Measurements from ENCODE around the gene CCDC127.
A peak's percentile ranks its signal among the peaks of the same experiment; 100 is the strongest.
"Not testable (repeated sequence)": the region's sequence is repeated elsewhere in the genome, so short reads cannot be mapped to it uniquely, and the experiment has no call there.

Gene CCDC127

DNA sequence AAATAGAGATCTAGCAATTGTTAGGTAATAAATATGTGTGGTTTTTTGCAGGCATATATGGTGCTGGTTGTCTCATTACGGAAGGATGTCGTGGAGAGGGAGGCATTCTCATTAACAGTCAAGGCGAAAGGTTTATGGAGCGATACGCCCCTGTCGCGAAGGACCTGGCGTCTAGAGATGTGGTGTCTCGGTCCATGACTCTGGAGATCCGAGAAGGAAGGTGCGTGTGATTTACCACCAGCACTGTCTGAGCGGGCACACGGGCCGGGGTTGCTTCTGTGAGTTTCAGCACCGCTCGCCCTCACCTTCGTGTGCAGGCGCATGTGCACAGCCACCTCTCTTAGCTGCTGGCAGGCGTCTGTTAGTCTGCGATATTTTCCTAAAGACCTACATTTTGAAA, 15.5 kb upstream of the CCDC127 start:
- not testable (repeated sequence) for DNase-seq (ENCODE audit: low read depth, low spot score)

DNA sequence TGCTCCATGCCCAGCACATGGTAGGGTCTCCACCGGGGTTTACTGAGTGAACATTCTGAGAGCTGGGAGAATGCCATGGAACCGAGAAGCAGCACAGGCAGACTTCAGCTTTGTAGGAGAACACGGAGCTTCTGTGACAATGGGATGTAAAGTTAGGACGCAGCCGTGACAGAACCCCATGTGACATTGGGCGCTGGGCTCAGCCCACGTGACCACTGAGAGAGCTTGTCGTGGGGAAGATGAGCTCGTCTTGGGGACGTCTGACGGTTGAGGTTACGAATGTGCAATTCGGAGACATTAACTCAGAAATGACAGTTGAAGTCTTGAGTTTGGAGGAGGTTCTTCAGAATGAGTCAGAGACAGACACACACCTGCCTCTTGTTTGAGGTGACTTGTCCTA, 13.7 kb upstream of the CCDC127 start:
- no peak for DNase-seq (ENCODE audit: low read depth, low spot score)

DNA sequence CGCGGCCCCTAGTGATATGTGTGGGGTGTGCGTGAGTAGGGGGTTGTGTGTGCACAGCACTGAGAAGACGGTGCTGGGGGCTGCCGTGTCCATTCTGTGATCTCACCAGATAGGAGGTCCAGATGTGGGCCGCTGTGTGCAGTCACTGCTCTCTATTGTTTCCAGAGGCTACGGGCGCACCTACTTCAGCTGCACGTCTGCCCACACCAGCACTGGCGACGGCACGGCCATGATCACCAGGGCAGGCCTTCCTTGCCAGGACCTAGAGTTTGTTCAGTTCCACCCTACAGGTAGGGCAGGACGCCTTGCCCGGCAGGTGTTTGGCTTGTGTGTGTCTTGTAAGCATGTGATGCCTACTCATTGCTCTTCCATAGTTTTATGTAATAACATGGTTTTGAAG, 12.8 kb upstream of the CCDC127 start:
- no peak for DNase-seq (ENCODE audit: low read depth, low spot score)

DNA sequence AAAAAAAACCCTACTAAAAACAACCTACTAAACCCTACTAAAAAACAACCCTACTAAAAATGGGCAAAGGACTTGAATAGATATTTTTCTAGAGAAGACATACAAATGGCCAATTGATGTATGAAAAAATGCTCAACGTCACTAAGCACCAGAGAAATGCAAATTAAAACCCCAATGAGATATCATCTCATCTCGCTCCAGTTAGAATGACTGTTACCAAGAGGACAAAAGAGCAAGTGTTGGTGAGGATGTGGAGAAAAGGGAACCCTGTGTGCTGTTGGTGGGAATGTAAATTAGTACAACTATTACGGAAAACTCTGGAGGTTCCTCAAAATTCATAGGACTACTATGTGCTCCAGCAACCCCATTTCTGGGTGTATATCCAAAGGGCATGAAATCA, 10.9 kb upstream of the CCDC127 start:
- no peak for DNase-seq (ENCODE audit: low read depth, low spot score)

DNA sequence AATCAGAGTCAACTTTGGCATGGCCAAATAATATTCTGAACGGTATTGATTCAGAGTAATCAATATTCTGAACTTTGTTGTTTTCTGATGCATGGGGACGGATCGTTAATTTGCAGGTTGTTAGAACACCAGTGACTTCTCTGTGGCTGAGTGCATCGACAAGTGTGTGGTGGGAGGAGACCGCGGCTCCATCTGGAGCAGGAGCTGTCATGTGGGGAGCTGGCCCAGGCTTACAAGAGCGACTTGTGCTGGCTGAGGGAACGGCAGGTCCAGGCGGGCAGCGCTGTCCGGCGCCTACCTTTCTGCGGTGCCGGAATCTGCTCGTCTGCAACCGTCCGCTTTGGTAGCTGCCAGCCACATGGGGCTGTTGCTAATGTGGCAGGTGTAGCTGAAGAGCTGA, 9.4 kb upstream of the CCDC127 start:
- not testable (repeated sequence) for DNase-seq (ENCODE audit: low read depth, low spot score)

DNA sequence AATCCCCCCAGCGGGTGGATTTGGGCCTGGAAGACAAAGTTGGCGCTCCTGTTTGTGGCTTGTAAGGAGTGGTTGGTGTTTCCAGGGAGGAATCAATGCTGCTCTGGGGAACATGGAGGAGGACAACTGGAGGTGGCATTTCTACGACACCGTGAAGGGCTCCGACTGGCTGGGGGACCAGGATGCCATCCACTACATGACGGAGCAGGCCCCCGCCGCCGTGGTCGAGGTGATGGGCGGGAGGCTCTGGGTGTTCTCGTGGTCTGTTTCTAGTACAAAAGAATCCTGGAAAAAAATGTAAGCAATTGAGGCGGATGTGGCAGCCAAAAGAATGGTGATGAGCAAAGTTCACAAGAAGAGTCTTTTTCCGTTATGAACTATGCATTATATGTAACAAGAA, 7.4 kb upstream of the CCDC127 start:
- DNase-seq (ENCODE audit: low read depth, low spot score) = no peak

DNA sequence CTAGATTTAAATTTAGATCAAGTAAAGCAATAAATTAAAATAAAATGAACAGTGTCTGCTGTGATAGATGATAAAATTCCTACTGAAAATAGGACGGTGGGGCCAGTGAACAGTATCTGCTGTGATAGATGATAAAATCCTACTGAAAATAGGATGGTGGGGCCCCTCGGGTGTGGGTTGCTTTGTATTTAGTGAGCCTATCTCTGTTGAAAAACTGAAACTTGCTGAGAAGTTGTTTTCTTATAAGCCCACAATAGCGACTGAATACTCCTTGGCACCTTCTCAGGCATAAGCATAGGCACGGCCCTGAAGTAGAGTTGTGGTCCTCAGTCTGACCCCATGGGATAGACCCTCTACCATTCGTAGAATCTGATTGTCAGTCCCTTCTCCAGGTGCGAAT, 5.8 kb upstream of the CCDC127 start:
- no peak for DNase-seq (ENCODE audit: low read depth, low spot score)

DNA sequence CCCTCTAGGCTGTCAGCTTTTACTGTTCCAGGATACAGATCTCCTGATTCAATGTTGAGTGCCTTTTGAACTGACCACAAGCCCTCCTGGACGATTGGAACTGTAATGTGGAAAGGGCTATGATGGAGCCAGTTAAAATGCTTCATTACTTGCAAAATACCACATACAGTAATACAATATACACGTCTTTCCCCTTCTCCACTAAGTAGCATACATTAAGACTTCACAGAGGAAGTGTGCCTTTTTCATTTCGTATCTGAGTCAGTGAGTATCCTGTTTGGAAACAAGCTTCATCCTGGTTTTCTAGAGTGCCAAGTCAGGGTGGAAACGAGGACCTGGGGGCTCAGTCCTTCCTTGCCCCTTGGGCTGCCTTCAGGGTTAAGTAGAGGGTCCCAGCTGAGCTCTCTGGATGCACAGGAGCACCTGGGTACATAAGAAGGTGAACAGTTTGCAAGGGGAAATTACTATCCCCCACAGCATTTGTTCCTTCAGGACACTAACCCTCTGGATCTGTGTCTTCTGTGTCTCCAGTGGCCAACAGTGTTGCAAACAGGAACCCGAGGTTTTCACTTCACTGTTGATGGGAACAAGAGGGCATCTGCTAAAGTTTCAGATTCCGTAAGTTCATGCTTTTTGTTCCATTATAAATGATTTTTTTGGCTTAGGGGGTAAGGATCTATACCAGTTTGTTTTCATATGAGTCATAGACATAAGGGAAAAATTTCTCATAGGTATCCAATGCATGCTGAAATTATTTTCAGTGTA, 5.2 kb upstream of the CCDC127 start:
- DNase-seq (ENCODE audit: low read depth, low spot score) = not testable (repeated sequence)

DNA sequence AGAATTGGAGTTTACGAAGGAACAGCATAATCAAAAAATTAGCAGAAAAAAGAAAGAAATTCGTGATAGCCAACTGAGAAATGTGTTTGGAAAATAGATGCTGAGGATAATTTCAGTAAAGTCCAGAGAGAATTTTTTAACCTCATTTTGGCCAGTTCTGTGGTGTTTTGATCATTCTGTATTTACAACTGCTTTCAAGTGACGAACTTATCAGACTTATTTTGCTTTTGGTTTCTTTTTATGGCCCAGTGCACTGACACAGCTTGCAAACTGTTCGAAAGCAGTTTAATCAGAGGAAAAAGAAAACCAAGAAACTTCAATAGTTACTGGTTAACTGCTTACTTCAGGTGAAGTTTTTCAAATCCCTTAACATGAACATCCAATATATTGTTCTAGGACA, 2.0 kb upstream of the CCDC127 start:
- no peak for DNase-seq (ENCODE audit: low read depth, low spot score)

DNA sequence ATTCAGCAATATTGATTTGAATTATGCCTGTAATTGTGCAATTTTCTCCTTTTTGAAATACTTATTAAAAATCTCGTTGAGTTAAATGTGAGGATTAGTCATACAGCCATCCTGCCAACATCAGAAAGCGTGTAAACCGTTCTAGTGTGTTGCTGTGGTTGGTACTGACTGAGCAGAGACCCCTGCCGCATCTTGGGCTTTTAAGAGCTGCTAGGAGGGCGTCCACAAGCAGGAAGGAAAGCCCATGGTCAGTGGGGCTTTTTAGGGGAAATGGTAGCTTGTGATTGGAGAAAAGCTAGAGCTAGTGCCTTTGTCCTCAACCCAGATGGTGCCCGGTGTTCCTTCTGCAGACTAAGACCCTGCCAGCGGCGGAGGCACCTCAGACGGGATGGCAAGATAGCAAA, 1.5 kb upstream of the CCDC127 start:
- DNase-seq (ENCODE audit: low read depth, low spot score) = peak; percentile 51

DNA sequence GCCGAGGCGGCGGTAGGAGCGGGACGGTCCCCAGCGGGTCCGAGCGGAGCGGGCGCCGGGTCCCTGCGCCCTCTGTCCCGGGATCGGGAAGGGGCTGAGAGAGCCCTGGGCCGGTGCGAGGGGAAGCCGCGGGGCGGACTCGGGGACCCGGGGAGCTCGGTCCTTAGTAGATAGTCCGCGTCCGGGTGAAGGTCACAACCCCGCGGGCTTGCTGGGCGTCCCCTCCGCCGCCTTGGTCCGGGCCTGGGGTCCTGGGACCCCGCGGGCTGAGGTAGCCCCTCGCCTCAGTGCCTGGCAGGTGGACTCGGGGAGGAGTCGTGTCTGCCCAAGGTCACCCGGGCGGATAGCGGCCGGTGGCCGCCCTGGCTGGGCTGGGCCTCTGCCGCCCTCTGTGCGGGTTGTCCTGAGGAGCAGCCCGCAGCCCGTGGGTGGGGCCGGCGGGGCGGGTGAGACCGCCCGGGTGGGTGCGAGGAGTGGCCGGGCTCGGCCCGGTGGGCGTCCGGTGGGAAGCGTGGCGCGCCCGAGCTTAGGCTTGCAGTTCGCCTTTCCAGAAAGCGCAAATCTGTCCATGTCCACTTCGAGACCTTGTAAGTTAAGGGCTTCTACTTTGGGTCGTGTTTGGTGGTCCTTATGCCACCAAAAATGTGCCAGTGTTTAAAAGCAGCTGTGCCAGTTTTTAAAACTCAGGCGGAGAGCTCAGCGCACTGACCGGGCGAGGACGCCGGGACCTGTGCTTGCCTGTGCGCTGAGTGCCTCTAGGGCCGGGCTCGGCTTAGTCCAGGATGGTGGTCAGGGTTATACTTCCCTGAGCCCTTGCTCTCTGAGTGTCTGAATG, 721 bp upstream of the CCDC127 start:
- DNase-seq (ENCODE audit: low read depth, low spot score) = peak; percentile 53

DNA sequence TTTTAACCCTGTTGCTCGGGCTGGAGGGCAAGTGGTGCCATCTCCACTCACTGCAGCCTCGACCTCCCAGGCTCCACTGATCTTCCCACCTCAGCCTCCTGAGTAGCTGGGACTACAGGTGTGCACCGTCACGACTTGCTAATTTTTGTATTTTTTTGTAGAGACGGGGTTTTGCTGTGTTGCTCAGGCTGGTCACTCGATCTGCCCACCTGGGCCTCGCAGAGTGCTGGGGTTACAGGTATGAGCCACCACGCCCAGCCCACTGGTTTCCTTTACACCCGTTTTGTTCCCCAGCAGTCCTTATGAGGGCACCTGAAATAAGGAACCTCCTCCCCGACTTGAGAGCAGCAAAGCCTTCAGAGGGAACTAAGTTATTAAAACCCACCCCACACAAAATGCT, 1.9 kb downstream of the CCDC127 start:
- DNase-seq (ENCODE audit: low read depth, low spot score) = not testable (repeated sequence)

DNA sequence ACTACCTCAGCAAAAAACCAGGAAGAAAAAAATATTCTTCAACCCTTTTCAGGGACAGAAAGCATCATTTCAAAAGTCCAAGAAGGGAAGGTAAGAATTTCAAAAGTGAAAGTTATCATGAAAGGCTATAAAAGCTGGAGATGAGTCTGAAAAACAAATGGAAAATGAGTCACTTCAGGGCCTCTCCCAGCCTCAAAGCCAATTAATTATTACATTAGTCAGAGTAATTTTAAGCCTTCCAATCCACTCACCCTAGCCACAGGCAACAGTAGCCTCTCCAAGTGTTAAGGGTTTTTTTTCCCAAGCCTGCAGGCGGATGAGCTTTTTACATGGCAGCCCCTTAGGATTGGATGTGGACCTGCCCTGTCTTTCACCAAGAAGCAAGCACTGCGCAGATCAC, 2.7 kb downstream of the CCDC127 start:
- not testable (repeated sequence) for DNase-seq (ENCODE audit: low read depth, low spot score)

DNA sequence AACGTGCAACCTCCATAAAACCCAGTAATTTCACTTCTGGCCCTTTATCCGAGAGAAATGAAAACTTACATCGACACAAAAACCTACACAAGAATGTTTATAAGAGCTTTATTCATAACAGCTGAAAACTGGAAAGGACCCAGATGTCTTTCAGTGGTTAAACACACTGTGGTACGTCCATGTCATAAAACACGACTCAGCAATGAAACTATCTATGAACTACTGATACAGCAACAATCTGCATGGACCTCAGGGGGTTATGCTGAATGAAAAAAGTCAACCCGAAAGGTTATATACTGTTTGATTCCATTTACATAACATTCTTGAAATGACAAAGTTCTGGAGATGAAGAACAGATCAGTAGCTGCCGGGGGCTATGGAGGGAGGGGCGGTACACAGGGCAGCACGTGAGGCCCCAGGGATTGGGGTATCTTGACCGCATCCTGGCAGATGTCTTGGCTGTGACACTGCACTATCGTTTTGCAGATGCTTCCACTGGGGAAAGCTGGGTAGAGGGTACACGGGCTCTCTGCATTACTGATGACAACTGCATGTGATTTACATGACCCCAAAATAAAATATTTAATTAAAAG, 4.1 kb downstream of the CCDC127 start:
- DNase-seq (ENCODE audit: low read depth, low spot score) = no peak

DNA sequence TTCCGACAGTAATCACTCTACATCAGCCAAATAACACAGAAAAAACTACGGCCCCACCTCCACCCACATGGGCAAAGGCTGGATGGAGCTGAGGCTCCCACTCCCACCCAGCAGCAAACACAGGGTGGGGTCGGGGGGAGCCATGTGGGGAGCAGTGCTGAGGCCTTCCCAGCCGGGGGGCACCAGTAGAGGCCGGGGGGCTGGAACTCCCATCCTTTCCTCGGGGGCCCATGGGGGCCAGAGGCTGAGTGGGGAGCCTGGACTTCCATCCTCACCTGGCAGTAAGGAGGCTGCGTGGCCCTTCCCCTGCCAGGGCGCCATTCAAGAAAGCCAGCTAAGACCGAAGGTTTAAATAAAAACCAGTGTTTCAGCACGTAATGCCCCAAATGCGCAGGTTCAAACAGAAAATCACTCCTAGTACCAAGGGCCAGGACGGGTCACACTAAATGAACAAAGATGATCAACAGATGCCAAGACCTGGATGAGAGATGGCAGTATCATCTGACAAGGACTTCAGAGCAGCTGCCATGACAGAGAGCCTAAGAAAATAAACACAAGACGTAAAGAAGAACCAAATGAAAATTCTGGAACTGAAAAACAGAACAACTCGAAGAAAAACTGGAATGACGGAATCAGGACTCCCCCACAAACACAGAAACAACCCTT, 9.4 kb downstream of the CCDC127 start:
- no peak for DNase-seq (ENCODE audit: low read depth, low spot score)

DNA sequence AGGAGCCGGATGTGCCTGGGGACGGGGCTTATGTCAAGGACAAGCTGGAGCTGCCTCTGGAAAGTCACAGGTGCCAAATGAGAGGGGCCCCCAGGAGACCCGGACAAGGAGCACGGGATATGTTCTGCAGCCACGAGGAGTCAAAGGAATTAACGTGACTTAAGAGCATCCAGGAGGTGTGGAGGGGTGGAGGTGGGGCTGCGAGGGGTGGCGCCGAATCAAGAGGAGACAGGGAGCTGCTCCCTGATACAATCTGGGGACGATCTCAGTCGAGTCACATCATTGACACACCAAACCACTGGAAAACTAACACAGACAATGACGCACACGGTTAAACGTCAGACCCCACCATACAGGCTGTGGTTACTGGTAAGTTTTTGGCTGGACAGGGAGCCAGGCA, 10.4 kb downstream of the CCDC127 start:
- DNase-seq (ENCODE audit: low read depth, low spot score) = no peak

DNA sequence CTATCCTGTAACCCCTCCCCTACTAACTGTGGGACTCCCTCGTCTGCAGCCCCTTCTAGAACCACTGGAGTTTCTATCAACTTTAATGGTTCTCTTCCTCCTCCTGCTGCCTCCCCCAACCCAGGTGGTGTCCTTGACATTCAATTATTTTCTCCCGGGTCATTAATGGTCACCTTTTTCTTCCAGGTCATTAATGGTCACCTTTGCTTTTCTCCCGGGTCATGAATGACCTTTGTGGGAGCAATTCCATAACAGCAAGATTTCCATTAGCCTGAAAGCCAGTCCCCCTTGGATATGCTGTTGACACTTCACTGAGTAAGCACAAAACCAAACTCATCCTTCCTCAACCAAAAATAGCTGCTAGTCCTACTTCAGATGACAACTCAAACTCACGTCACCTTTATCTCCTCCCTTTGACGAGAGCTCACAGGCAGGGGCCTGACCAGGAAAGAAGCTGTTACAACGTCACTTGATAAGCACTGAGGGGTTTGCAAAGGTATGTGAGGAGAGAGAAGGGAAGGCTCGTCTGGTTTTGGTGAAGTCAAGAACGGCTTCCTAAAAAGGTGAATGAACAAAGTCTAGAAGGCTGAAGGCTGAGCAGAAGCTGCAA, 10.9 kb downstream of the CCDC127 start:
- DNase-seq (ENCODE audit: low read depth, low spot score) = no peak

DNA sequence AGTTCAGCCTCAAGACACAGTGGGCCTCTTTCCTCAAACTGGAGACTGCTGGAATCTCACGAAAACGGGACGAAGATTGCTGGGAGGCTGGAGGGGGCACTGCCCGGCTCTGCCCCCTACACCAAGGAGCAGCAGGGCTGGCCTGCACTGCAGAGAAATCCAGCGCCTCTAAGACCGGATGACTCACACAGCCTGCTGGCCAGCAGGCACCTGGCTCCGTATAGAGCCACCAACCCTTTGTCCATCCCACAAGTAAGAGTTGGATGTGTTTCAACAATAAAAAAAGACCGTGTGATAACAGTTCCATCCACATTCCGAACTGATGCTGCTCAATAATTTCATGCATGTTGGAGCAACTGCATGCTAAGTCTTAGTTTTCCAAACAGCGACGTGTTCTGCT, 11.5 kb downstream of the CCDC127 start:
- no peak for DNase-seq (ENCODE audit: low read depth, low spot score)

DNA sequence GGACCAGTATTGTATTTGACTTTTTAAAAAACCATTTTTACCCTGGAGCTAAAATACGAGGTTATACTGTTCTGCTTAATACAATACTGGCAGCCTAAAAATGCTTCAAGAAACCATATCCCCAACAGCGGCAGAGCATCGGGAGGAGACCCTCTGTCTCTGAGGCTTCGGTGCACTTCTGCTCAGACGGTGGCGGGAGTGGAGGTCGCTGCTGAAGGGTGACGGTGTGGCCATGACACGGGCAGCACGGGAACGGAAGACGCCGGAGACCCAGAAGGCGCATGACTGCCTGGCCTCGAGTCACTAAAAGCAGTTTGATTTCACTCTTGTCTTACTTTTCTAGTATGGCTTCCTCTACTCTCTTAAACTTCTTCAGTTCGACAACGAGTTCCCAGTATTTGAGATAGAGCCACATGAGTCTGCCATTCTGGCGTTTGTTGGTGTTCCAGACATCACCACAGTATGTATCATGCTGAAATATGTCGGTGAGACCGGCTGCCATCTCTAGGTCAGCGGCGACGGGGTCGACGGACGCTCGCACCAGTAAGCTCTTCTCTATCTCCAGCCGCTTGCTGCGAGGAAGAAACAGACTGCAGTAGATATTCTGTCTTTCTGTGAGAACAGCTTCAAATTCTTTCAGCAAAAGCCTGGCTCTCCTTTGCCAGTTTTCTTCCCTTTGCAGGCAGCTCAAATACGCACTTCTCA, 12.8 kb downstream of the CCDC127 start:
- no peak for DNase-seq (ENCODE audit: low read depth, low spot score)

DNA sequence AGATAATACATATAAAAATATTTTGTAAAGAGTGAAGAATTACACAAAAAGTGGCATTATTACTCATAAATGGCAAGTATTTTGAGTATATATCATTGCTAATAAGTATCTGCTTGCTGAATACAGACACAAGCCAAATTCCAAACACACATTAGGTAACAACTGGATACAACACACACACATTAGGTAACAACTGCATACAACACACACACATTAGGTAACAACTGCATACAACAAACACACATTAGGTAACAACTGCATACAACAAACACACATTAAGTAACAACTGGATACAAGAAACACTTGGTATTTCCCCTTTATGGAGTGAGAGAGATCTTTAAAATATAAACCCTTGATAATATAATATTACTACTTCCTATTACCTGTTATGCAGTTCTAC, 13.5 kb downstream of the CCDC127 start:
- DNase-seq (ENCODE audit: low read depth, low spot score) = no peak

DNA sequence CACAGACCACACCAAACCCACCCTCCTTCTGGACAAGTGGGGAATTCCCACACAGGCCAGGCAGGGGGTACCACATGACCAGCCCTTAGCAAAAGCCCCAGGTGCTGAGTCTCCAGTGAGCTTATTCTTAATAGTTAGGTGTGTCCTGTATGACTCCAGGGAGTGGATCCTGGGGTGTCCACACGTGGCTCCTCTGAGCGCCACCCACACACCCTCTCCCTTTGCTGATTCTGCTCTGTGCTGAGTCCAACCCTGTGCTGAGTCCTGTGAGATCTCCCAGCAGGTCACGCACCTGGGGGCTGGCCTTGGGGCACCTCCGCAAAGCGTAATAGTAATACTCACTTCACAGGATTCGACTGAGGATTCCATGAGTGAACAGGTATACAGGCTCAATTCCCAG, 14.0 kb downstream of the CCDC127 start:
- no peak for DNase-seq (ENCODE audit: low read depth, low spot score)

Measured in ELF-1 (cell line).